Measurements from ENCODE around the gene ZFP91.

ZFP91 gene

DNA sequence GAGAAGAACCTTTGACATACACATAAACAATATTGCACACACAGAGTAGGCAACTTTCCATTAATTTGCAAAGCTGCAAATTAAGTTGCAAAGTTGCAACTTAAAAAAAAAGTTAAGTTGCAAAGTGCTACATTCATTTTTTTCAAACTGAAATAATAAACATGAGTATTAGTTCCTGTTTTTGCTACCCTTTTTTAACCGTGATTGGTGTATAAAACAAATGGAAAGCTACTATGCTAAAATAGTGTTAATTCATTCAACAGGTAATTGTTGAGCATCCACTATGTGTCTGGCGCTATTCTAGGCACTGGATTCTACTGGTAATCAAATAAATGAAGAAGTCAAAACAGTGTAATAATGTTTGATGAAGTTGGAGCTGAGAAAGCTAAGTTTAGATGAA lies 8.1 kb downstream of the ZFP91 start:
- DNase-seq: no peak

DNA sequence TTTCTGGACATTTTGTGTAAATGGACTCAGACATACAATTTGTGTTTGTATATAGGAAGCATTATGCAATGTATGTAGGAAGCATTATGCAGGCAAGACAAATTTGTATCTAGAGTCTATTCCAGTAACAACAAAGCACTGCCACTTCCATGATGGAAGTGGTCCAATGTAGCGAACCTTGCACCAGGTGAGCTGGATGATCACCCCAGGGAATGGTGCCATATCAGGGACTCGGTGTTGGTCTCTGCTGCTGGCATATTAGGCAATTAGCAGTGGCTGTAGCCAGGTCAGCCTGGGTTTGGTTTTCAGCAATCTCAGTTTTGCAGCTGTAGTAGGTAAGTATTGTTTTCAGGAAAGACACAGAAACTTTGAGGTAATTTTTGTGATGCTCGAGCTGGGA lies 12.8 kb downstream of the ZFP91 start:
- no peak for DNase-seq

DNA sequence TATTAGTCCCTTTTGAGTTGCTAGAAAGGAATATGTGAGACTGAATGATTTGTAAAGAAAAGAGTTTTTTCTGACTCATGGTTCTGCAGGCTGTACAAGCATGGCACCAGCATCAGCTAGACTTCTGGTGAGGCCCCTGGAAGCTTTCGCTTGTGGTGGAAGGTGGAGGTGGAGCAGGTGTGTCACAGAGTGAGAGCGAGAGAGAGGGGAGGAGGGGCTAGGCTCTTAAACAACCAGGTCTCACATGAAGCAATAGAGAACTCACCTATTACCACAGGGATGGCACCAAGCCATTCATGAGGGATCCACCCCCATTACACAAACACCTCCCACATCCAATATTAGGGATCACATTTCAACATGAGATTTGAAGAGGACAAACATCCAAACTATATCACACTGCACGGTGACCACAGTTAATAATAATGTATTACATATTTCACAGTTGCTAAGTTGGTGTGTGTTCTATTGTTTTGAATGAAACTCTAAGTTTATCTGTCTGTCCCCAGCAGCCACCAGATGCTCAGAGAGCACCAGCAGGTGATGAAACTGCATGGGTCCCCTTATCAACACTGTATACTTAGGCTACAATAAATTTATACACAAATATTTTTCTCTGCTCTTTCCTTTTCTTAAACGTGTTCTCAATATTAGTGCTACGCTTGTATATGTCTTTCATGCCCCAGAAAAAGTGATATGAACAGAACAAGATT lies 14.1 kb downstream of the ZFP91 start:
- no peak for DNase-seq

DNA sequence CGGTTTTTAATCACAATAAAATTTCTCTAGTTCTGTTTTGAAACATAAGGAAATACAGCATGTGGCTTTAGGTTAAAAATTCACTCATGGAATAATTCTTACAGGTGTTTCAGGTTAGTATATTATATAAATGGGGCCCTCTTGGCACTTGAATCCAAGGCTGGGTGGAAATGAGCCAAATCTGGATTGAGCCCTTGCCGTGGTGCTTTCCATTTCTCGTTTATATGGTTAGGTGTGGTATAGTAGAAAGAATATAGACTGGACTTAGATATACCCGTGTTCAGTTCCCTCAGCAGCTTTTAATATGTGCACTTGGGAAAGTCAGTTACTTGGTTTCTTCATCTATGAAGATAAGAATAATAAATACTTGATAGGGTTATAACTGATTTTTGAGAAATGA lies 16.0 kb downstream of the ZFP91 start:
- no peak for DNase-seq

DNA sequence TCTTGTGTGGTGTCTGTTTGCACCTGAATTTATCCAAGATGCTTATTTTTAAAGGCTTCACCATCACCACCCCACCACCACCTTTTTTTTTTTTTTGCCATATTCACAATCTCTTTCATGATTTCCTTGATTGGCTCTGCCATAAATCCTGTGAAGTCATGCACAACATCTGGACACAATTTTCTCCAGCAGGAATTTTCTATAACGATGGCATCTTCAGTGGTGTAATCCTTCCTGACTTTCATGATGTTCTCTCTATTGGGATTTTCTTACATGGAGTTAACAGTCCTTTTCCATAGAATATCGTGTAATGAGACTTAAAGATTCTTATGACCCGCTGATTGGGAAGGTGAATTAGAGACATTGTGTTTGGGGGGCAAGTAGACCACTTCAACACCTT lies 17.8 kb downstream of the ZFP91 start:
- DNase-seq: no peak

DNA sequence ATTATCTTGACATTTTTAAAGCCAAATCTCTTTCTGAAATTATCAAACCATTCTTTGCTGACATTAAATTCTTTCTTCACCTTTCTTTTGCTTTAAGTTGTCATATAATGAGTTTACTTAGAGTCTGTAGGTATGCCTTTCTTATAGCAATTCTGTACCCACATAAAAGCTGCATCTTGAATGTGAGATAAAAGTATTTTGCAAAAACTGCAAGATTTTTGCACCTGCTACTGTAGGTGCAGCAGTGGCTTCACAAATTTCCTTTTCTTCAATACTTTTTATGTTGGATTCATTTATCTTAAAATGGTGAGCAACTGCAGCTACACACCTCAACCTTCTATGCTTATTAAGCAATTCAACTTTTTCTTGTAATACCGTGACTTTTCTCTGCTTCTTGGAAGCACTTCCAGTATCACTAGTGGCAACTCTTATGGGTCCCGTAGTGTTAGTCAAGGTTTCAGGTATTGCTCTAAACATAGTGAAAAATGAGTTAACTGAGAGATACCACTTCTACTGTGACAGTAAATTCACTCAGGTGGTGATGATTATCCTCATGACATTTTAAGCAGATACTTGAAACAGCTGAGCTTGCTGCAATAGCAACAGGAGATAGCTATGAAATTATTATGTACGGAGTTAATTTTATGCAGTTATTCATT lies 18.8 kb downstream of the ZFP91 start:
- DNase-seq: no peak

DNA sequence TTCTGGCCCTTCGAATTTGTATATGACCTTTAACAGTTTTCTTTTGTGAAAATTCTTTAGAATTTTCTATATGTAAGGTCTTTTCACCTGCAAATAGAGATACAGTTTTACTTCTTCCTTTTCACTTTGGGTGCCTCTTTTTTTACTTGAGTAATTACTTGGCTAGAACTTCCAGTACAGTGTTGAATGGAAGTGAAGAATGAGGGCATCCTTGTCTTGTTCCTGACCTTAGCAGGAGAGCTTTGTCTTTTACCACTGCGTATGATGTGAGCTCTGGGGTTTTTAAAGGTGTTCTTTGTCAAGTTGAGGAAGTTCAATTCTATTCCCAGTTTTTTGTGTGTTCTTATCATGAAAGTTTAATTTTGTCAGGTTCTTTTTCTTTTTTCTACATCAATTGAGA lies 21.6 kb downstream of the ZFP91 start:
- DNase-seq: no peak

DNA sequence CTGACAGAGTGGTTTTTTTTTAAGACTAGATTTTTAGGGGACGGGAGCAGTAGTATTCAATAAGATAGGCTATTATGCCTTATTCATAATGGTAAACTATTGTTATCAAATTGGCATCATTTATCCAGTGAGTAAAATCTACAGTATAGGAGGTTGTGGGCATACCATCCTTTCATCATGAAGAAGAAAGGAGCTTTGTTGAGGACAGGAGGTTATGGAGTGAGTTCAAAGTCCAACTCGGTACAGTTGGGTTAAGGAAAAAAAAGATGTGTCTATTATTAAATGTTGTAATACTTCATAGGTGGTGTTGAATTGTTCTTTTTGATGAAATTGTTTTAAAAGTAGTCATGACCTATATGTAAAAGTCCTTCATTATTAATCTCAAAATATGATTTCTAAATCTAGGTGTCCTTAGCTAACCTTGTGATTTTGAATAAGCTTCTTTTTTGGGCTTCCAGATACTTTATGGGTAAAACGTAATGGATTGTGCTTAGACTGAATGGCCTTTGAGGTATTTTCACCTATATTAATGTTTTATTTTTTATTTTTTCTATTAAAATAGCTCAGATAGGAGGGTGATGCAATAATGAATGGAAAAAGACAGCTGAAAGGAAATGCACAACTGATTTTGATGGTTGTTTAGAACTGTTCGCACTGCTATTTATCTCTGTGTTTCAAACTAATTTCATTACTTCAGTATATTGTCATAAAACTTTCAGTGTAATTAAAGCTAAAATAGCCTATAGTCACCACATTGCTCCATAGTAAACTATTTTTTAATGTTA lies 28.3 kb downstream of the ZFP91 start:
- no peak for DNase-seq

DNA sequence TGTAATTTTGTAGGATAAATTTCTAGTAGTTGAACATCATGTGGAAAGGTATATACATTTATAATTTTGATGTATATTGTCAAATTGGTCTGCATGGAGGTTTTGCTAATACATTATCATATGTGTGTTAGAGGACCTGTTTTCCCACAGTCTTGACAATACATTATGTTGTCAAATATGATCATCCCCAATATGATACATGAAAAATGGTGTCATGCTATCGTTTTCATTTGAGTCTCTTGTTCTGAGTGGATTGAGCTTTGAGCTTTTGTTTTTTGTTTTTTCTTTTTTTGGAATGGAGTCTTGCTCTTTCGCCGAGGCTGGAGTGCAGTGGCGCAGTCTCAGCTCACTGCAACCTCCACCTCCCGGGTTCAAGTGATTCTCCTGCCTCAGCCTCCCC lies 29.5 kb downstream of the ZFP91 start:
- no peak for DNase-seq

DNA sequence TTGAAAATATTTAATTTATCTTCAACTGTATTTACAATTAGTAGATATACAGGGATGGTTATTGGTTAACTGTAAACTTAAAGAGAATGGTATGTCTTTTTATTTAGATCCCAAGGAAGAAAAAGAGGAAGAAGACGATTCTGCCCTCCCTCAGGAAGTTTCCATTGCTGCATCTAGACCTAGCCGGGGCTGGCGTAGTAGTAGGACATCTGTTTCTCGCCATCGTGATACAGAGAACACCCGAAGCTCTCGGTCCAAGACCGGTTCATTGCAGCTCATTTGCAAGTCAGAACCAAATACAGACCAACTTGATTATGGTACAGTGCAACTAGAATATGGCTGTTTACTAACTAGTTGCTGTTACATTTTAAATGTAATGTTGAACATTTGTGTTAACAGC lies 30.9 kb downstream of the ZFP91 start:
- DNase-seq: no peak

DNA sequence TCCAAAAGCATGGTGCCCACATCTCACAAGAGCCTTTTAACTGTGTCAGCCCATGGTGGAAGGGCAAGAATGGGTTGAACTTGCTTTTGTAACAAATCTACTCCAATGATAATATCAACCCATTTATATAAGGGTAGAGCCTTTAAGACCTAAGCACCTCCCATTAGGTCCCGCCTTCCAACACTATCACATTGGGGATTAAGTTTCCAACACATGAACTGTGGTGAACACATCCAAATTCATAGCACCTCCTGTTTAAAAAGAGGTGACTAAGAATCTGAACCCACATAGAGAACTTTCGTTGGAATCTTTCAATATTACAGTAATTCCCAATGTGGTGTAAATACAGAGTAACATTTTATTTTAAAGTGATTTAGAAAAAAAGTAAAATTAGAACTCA lies 34.4 kb downstream of the ZFP91 start:
- no peak for DNase-seq

DNA sequence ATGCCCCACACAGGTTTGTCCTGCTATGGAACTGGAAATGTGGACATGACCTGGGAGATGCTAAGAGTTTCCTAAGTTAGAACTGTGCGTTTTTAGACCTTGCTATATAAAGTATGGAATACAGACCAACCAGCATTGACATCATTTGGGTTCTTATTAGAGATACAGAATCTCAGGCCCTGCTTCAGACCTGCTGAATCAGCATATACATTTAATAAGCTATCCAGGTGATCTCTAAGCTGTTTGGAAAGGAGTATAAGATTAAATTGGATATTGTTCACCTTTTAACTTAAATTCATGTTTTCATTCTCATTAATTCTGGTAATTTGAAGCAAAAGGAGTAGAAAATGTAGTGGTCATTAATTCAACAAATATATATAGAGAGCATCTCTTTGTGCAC lies 36.7 kb downstream of the ZFP91 start:
- DNase-seq: no peak

DNA sequence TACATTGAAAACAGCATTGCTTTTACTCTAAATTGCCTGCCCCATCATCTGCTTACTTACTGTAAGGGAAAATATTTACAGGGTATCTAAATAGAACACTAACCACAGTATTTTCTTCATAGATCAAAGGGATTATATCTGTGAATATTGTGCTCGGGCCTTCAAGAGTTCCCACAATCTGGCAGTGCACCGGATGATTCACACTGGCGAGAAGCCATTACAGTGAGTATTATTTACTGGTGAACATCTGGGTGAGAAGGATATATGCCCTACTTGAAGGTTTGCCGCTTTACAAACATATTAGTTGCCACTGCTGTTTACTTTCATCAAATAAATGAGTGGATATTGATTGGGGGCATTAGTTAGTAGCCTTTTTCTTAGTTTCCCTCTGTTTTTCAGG lies 37.7 kb downstream of the ZFP91 start:
- peak; percentile 56 for DNase-seq

DNA sequence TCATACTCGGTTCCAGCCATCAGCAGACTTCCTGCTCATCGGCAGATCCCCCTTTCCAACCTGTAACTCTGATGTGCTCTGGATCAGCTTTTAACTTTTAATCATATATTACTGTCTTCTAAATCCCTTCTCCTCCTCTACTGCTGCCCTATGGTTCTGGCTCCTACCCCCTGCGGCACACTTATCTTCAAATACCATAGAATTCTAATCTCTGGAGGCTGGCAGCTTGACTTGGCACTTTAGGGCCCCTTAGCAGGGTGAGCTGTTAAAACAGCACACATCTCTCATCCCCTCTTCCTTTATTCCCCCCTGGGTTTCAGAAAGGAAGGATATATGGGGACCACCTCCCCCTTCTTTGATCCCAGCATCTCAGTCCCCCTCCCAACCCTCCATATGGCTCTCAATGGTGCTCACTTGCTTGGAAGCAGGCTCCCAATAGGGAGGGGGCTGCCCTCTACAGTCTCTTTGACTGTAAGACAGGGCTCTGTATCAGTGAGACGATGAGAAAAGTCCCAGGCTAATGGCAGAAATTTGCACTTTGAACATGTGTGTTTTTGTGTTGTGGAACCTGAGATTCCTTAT lies 39.2 kb downstream of the ZFP91 start:
- peak; percentile 57 for DNase-seq

DNA sequence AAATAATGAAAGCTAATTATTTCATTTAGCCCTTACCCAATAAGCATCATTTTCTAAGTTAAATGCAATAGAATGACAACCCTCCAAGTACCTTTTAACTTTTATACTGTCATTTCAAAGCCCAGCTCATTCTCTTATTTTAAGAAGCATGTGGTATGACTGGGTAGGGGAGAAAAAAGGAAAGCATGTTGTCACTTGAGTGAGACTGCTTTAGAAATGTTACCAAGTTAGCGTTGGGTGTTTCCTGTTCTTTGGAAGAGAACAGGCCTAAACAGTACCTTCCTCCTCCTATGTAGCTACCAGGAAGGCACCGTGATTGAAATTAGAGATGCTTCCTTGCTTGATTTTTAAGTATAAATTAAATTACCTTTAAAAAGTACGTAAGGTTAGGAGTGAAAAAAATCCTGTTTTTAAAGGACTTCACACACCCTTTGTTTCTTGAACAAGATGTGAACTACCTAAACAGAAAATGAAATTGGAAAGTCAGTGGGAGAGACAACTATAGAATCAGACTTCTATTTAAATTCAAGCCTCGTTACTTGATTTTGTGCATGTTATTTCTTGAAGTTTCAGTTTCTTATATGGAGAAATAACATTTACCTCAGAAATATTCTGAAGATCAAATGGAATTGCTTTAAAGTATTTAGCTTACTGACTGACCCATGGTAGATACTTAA lies 42.9 kb downstream of the ZFP91 start:
- no peak for DNase-seq

DNA sequence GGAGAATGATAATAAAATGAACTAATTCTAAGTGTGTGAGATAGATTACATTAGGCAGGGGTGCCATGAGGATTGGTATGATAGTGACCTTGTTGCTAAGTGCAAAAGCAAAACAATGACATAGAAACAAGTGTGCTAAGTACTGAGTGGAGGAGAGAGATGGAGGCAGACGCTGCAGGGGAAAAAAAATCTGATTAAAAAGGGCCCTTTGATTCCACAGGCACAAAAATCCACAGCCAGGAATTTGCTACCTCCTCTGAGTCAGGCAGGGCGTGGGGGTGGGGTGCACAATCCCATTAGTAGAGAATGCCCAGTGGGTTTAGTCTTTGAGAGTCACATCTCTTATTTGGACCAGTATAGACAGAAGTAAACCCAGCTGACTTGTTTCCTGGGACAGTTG lies 43.5 kb downstream of the ZFP91 start, which contains the start of gene CNTF:
Gene CNTF, plus strand, starts transcription at position 322 of the 400 bp plus-strand sequence. CDS start 88 bp downstream, outside the sequence.
- no peak for DNase-seq

DNA sequence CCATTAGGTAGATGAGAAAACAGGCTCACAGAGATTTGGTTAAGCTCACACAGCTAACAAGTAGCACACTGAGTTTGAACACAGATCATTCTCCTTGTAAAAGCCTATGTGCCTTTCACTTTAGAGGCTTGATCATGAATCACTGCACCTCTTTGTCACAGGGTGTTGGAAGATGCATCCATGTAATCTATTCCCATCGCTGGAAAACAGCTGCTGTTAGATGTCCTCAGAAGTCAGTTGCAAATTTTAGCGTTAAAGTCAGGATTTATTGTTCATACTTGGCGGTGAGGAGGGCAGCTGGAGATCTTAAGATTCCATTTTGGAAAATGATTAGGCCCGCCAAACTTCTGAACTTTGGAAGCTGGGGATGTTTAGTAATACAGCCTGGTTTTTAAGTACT lies 46.2 kb downstream of the ZFP91 start:
- no peak for DNase-seq

DNA sequence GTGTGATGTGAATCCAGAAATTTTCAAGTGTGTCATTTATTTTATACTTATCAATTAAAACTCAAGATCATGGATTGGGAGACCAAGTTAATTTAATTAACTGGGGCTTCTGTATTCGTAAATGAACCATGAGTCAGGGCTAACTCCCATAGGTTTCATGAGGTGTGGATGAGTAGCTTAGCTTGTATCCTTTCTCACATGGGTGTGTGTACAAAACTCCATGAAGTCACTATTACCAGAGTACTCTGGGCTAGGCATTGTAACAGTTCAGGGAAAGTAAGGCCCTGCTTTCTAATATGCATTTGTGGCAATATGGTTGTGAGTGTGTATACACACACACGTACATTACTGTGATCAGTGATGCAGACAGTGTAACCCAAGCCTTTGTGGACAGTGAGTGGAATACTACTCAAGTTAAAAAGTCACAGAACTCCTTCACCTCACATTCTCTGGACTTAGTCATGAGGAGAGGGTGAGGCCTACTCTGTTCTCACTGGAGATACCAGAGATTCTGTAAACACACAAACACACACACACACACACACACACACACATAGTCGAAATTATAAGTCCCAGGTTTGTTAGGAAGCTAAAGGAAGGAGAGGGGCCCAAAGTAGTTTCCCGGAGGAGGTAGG lies 47.1 kb downstream of the ZFP91 start:
- no peak for DNase-seq

DNA sequence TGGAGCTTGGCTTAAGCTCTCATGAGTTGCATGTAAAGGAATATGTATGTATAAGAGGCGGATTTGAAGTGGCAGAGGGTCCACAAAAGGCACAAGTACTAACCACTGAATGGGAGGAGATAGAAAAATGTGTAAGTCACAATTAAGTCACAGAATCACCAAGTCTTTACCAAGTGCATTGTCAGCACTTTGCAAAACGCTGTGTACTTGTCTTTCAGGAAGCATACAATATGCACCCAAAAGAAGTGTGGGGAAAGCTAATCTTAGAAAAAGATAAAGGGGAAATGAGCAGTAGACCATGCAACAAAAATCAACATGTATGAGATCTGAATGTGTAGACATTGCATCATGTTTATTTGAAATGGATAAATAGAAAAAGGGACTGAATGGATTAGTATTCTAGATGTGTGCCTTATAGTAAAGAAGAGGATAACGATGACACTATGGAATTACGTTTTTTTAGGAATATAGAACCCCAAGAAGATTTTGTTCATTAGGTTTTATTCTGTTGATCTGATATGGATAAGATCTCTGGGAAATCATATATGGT lies 48.1 kb downstream of the ZFP91 start:
- DNase-seq: no peak

DNA sequence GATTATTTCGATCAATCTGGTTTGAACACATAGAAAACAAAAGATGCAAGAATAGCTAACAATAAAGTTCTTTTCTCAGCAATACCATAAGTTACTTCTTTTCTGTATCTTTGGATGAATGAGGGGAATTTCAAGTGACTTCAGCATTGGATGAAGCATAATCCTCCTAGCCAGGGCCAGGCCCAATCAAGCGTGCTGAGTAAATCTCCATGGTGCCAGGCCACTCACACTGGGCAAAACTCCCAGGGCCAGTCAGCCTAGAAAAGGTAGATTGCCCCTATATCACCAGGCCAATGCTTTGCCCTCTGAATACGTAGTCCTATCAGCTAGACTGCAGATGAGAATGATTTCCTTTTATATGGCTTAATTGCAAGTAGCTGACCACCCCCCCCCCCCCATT lies 49.6 kb downstream of the ZFP91 start:
- no peak for DNase-seq

DNA sequence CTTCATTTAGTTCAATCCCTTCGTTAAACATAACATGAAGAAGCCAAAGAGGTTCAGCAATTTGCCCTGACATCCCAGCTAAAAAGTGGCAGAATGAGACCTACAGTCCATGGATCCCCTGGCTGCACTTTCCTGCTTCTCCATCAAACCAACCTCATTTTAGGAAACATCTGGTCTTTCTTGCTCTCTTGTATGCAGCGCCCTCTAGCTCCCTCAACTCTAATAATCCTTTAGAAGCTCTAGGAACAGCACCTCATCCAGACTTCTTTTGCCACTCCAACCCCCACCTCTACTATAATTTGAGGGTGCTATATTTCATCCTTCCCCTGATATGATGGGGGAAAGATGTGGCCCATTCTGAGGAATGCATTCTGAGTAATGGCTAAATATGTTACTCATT lies 51.0 kb downstream of the ZFP91 start:
- peak; percentile 77 for DNase-seq

DNA sequence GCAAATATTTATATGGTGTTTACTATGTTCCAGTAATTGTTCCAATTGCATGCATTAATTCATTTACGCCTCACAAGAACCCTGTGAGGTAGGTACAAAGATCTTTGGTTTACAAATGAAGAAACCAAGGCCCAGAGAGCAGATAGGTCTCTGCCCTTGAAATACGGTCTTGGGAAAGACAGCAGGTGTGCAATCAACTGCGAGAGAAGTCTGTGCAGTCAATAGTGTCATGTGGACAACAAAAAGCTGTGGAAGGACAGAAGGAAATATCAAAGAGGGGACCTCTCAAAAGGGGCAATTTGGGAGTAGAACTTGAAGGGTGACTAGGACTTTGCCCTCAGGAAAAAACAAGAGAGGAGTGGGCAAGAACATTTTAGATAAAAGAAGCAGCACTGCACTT lies 52.5 kb downstream of the ZFP91 start:
- DNase-seq: no peak
